K562 (cell line): Measurements from ENCODE around the gene NAV2. TPM values are rescaled to one million over a fixed set of nuclear protein-coding genes. Genes with fewer than 3 reads are reported as not detected.

Source experiments
- ATAC-seq: fragments of 200-7000 bp; cut with Tn5 transposase; 3 replicates; pipeline ENCODE4 v1.9.1; 2020; ENCODE audit warnings: moderate library complexity
- BruUV-seq: library from RNA; stranded (reverse); fragments of 400-500 nt; replicated peaks from 2 replicates; lab custom pipeline; 2021; lab: Mats Ljungman, UMichigan
- CTCF ChIA-PET: fragments of 300-600 bp; formaldehyde crosslinking; extraction: SDS; loops from one replicate; lab custom pipeline; 2021; ENCODE audit warnings: low intra/inter-chr PET ratio; lab: Yijun Ruan, JAX
- POLR2A ChIA-PET: fragments of 300-600, 350-650 bp; sonication (Branson Sonifier 250); formaldehyde crosslinking; extraction: SDS; loops from one replicate; lab custom pipeline; 2021; ENCODE audit warnings: antibody characterized with exemption, inconsistent platforms; lab: Yijun Ruan, JAX
- DNase-seq, 4 experiments: peaks; one replicate each; pipeline versions ENCODE4 v3.0.0 to v3.0.0-alpha.2; 2011 to 2018; ENCODE audit warnings: low spot score in 3 of 4, mixed read lengths in 3 of 4; ENCODE audit errors: extremely low read depth in 1 of 4
- FAIRE-seq: peaks from 2 replicates; lab custom pipeline; 2011; peaks lifted over from hg19 to GRCh38; lab: Jason Lieb, UNC
- H2AFZ ChIP-seq: 2 replicates; pipeline ENCODE4 v1.6.0; 2011; ENCODE audit warnings: low read depth, low read length, control low read depth, inconsistent platforms
- H3K27ac ChIP-seq: fragments of 200-600 bp; 3 replicates; pipeline ENCODE4 v1.8.0; 2011; ENCODE audit warnings: low read depth, mild to moderate bottlenecking, control low read depth, inconsistent platforms, low read length, moderate library complexity, mixed read lengths; ENCODE audit errors: extremely low read depth
- H3K27me3 ChIP-seq, 2 experiments: fragments of 300-600 bp in 1 of 2; 2 replicates in 1 of 2; 3 replicates in 1 of 2; pipeline versions ENCODE4 v1.6.0 to v1.8.0; 2011; ENCODE audit warnings: inconsistent platforms in 2 of 2, low read length in 2 of 2, mild to moderate bottlenecking in 1 of 2, mixed read lengths in 1 of 2, moderate library complexity in 1 of 2; ENCODE audit not compliant: control insufficient read depth in 2 of 2, insufficient read depth in 2 of 2
- H3K36me3 ChIP-seq: fragments of 300-600 bp; 3 replicates; pipeline ENCODE4 v1.8.0; 2011; ENCODE audit warnings: mild to moderate bottlenecking, low read length, inconsistent platforms; ENCODE audit not compliant: control insufficient read depth, insufficient read depth
- H3K4me1 ChIP-seq, 2 experiments: fragments of 200-600 bp in 1 of 2; replicated peaks in 1 of 2; 2 replicates in 1 of 2; 3 replicates in 1 of 2; pipeline versions ENCODE4 v1.5.1 to v1.8.0; 2011; ENCODE audit warnings: inconsistent platforms in 2 of 2, low read length in 2 of 2, mild to moderate bottlenecking in 1 of 2, mixed read lengths in 1 of 2, moderate library complexity in 1 of 2; ENCODE audit not compliant: control insufficient read depth in 2 of 2, insufficient read depth in 2 of 2
- H3K4me2 ChIP-seq: 2 replicates; pipeline ENCODE4 v1.6.1; 2011; ENCODE audit warnings: low read length, control low read depth, inconsistent platforms, mixed read lengths; ENCODE audit not compliant: insufficient read depth
- H3K4me3 ChIP-seq: fragments of 200-600 bp; sonication (generic), shearing (Covaris generic); 2 replicates; pipeline ENCODE4 v1.5.1; 2016; ENCODE audit warnings: control low read depth, inconsistent platforms
- H3K79me2 ChIP-seq: fragments of 200-600 bp; 3 replicates; pipeline ENCODE4 v1.8.0; 2011; ENCODE audit warnings: low read length, inconsistent platforms; ENCODE audit not compliant: control insufficient read depth, insufficient read depth
- H3K9ac ChIP-seq, 2 experiments: 2 replicates each; pipeline versions ENCODE4 v1.6.0 to v1.6.1; 2011; ENCODE audit warnings: low read depth in 2 of 2, low read length in 2 of 2, control low read depth in 1 of 2, inconsistent platforms in 1 of 2, mild to moderate bottlenecking in 1 of 2, mixed read lengths in 1 of 2; ENCODE audit not compliant: insufficient read depth in 1 of 2
- H3K9me1 ChIP-seq: one replicate; pipeline ENCODE4 v1.6.0; 2011; ENCODE audit warnings: inconsistent platforms, mild to moderate bottlenecking, low read length, moderate library complexity; ENCODE audit not compliant: control insufficient read depth, insufficient read depth
- H3K9me3 ChIP-seq: replicated peaks from 2 replicates; pipeline ENCODE4 v1.5.1; 2011; ENCODE audit warnings: low read depth, low read length, inconsistent platforms; ENCODE audit not compliant: control insufficient read depth, insufficient read depth
- H4K20me1 ChIP-seq: replicated peaks from 2 replicates; pipeline ENCODE4 v1.6.1; 2011; ENCODE audit warnings: low read length, inconsistent platforms, mixed read lengths; ENCODE audit not compliant: control insufficient read depth, insufficient read depth
- ETV5 ChIP-seq: sonication (generic); formaldehyde crosslinking; IDR thresholded peaks from 2 replicates; pipeline ENCODE4 v1.4.0; 2020; ENCODE audit warnings: low read depth, mild to moderate bottlenecking, missing genetic modification reagents
- HNRNPK ChIP-seq: fragments of 200-400 bp; formaldehyde crosslinking; IDR thresholded peaks from one replicate; pipeline ENCODE4 v1.6.1; 2018; ENCODE audit warnings: mild to moderate bottlenecking, low read depth, low read length; ENCODE audit not compliant: poor library complexity, severe bottlenecking
- MECOM ChIP-seq: fragments of 250-450 bp; sonication (Bioruptor Pico); IDR thresholded peaks from 2 replicates; pipeline ENCODE4 v1.8.0; 2022; ENCODE audit warnings: inconsistent platforms
- NCOR1 ChIP-seq: fragments of 450-650 bp; IDR thresholded peaks from 2 replicates; pipeline ENCODE4 v1.6.1; 2016; ENCODE audit warnings: mild to moderate bottlenecking, moderate library complexity
- SMAD1 ChIP-seq: fragments of 150-350 bp; IDR thresholded peaks from 2 replicates; pipeline ENCODE4 v1.6.1; 2014; ENCODE audit warnings: low read length, low read depth; ENCODE audit not compliant: partially characterized antibody
- STAG1 ChIP-seq: sonication (generic); formaldehyde crosslinking; IDR thresholded peaks from 2 replicates; pipeline ENCODE4 v1.5.0; 2020; ENCODE audit warnings: missing genetic modification reagents, borderline replicate concordance
- TAL1 ChIP-seq: fragments of 450-650 bp; IDR thresholded peaks from 2 replicates; pipeline ENCODE4 v1.6.1; 2016; ENCODE audit warnings: mild to moderate bottlenecking
- ZNF408 ChIP-seq: fragments of 250-450 bp; sonication (Bioruptor Pico); IDR thresholded peaks from 2 replicates; pipeline ENCODE4 v1.4.0; 2020; ENCODE audit warnings: low read depth, mild to moderate bottlenecking, moderate library complexity
- ZNF445 ChIP-seq: fragments of 250-450 bp; sonication (Bioruptor Pico); IDR thresholded peaks from 2 replicates; pipeline ENCODE4 v1.4.0; 2020; ENCODE audit warnings: low read depth, mild to moderate bottlenecking, moderate library complexity
- ZNF668 ChIP-seq: fragments of 250-450 bp; sonication (Bioruptor Pico); IDR thresholded peaks from 2 replicates; pipeline ENCODE4 v1.8.0; 2022; ENCODE audit warnings: mild to moderate bottlenecking, inconsistent platforms
- WGBS: fragments of 100-300 bp; shearing (Covaris generic); methylation state at CpG from one replicate; pipeline ENCODE4 v1.1.6; 2016; ENCODE audit warnings: low coverage, mixed read lengths; ENCODE audit not compliant: insufficient coverage; ENCODE audit errors: missing lambda C conversion rate; 5-methylcytosine and 5-hydroxymethylcytosine counted together
- in situ Hi-C: fragments of 300-500 bp; cut with MboI; formaldehyde crosslinking; loops from 4 replicates; pipeline ENCODE4 v1.15.0; 2018; ENCODE audit warnings: inconsistent platforms, mixed read lengths
- intact Hi-C: fragments of 100-400 bp; cut with micrococcal nuclease; formaldehyde crosslinking; loops from 2 replicates; pipeline ENCODE4 v1.14.2; 2022
- polyA plus RNA-seq, 8 experiments: library from polyadenylated mRNA; depleted of rRNA in 4 of 8; stranded (reverse) in 5 of 8; unstranded in 3 of 8; fragments of >200 nt; fragmentation: Nextera tagmentation in 2 of 8; fragmentation: Illumina TruSeq in 1 of 8; extraction: Ambion mirVana in 2 of 8; extraction: Trizol in 1 of 8; gene quantifications; 2 replicates each; pipeline versions ENCODE4 v1.2.1 to v1.2.3, GENCODE V29; 2011 to 2014; ENCODE audit warnings: inconsistent platforms in 1 of 8, missing spikeins in 1 of 8
- total RNA-seq, 7 experiments: library from RNA; depleted of rRNA in 6 of 7; stranded (reverse); fragments of >200 nt in 6 of 7; fragmentation: Illumina TruSeq in 2 of 7; extraction: Trizol in 2 of 7; gene quantifications; 2 replicates each; pipeline versions ENCODE4 v1.2.1 to v1.2.3, GENCODE V29; 2011 to 2021; ENCODE audit warnings: low replicate concordance in 1 of 7
- TF ChIP-seq, protein P1 (sequence below): fragments of 250-450 bp; sonication (Bioruptor Pico); IDR thresholded peaks from 2 replicates; pipeline ENCODE4 v1.5.0; 2021; ENCODE audit warnings: mild to moderate bottlenecking, moderate library complexity
- TF ChIP-seq, protein P2 (sequence below): fragments of 450-650 bp; formaldehyde crosslinking; IDR thresholded peaks from 2 replicates; pipeline ENCODE4 v1.4.0; 2020; ENCODE audit warnings: mild to moderate bottlenecking, mixed read lengths
- TF ChIP-seq, protein P3 (sequence below): sonication (generic); formaldehyde crosslinking; IDR thresholded peaks from 2 replicates; pipeline ENCODE4 v1.8.0; 2022; ENCODE audit warnings: mild to moderate bottlenecking, low read depth, missing genetic modification reagents
- TF ChIP-seq, protein P4 (sequence below): fragments of 450-650 bp; IDR thresholded peaks from 2 replicates; pipeline ENCODE4 v1.6.1; 2016; ENCODE audit warnings: missing biosample characterization, missing genetic modification characterization

NAV2 gene
- total and polyA plus RNA-seq, 9 of the 15 experiments (the other 6 are each of a cell fraction or from before 2014, with no cell fraction given), result 0.03 to 0.35 (median 0.05) TPM

DNA sequence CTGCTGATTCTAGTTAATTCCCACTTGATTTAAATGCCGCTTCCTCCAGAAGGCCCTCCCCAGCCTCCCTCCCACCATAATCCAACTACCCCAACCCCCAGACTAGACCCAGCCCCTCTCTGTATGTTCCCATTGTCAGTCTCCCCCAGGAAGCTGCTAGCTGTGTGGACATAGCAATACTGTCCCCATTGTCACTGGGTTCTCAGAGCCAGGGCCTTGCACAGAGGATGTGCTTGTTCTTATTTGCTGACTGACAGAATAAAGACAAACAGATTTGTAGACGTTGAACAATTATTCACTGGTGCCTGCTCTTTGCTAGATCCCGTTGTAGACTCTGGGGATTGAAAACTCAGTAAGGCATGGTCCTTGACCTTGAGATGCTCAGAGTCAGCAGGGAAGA lies 45.7 kb upstream of the NAV2 start:
- no TSS peak for BruUV-seq
- CTCF ChIA-PET, result no interaction called here
- FAIRE-seq (no peak), ATAC-seq (no peak), DNase-seq (no peak)
- intact Hi-C loops (no loop called here), in situ Hi-C loops (no loop called here)
- POLR2A ChIA-PET, result interaction anchor here (0.8 kb wide), 1 partner anchor 9 kb away, joined by 3 read pairs; no protein-coding TSS in a partner anchor
- no peak overlapping the region for H3K9ac ChIP-seq
- H2AFZ ChIP-seq, result no peak overlapping the region
- H3K36me3 ChIP-seq, result no peaks in the 10 kb centered on the region
- peaks cover 3 to 9% of the 10 kb centered on the region in 2 experiments; a peak in 3 of 5 replicates for H3K27me3 ChIP-seq
- H3K27ac ChIP-seq, result no peak overlapping the region
- no peaks in the 10 kb centered on the region for H3K4me1 ChIP-seq
- H3K4me3 ChIP-seq, result no peak overlapping the region
- H3K9me3 ChIP-seq, result no peaks in the 10 kb centered on the region
- WGBS, result 0% methylated on average over 3 of the region's 3 CpGs
- no peaks in the 10 kb centered on the region for H3K79me2 ChIP-seq
- H3K4me2 ChIP-seq, result no peak overlapping the region
- no peaks in the 10 kb centered on the region for H4K20me1 ChIP-seq
- no peaks in the 10 kb centered on the region for H3K9me1 ChIP-seq
- TF ChIP-seq ZNF408 (no peak), ZNF445 (no peak), SMAD1 (no peak), STAG1 (no peak), ZNF668 (CRISPR knock-in tag) (no peak), NCOR1 (no peak), MECOM (no peak), HNRNPK (no peak), ETV5 (CRISPR knock-in tag) (no peak), TAL1 (no peak)
- TF ChIP-seq, protein P1, sequence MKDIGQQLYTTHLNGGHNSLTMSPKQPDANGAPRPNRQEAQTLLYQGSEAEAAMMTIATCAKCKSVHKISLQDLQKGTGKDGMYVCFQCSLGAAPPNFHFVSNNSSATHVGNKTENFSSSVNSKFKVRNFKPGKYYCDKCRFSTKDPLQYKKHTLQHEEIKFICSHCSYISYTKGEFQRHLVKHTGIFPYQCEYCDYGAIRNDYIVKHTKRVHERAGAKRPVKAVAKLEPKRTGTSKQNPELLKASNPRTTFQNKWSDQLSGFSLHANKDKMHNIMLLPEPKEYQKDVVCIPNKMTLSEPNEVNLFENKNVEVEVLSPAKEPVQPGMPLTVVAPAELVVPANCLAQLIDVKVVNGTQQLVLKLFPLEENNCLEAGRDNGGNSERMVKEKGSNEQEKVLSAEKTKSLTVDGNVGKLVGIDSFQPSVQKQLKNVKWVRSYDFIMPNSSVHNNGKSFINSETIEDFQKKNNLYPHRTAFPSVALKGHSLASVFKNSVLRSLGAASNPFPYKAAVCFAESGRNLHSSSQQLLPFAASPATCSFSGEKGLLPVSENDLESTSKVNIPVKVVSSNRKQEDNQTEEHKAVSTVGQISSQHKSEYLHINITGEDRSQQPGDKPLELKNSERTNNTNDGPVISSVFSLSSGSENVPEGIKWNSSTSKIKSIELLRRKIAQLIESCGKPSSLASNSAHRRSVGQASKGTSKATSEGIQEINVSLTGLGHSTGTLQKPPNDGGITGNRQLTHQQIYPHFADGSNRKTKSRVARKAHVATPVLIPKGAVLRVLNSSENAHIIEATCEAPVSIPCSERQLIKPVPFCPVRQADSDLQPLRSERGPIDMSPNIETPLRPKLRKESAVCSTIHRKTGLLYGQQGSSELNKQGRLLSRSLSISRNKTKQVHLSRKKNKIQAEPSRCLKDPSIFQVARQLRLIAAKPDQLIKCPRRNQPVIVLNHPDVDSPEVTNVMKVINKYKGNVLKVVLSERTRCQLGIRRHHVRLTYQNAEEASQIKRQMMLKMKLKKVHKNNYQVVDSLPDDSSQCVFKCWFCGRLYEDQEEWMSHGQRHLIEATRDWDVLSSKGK (CRISPR knock-in tag), result no peak
- TF ChIP-seq, protein P2, sequence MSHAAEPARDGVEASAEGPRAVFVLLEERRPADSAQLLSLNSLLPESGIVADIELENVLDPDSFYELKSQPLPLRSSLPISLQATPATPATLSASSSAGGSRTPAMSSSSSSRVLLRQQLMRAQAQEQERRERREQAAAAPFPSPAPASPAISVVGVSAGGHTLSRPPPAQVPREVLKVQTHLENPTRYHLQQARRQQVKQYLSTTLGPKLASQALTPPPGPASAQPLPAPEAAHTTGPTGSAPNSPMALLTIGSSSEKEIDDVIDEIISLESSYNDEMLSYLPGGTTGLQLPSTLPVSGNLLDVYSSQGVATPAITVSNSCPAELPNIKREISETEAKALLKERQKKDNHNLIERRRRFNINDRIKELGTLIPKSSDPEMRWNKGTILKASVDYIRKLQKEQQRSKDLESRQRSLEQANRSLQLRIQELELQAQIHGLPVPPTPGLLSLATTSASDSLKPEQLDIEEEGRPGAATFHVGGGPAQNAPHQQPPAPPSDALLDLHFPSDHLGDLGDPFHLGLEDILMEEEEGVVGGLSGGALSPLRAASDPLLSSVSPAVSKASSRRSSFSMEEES (CRISPR knock-in tag), result no peak
- TF ChIP-seq, protein P3, sequence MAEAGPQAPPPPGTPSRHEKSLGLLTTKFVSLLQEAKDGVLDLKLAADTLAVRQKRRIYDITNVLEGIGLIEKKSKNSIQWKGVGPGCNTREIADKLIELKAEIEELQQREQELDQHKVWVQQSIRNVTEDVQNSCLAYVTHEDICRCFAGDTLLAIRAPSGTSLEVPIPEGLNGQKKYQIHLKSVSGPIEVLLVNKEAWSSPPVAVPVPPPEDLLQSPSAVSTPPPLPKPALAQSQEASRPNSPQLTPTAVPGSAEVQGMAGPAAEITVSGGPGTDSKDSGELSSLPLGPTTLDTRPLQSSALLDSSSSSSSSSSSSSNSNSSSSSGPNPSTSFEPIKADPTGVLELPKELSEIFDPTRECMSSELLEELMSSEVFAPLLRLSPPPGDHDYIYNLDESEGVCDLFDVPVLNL, result no peak
- TF ChIP-seq, protein P4, sequence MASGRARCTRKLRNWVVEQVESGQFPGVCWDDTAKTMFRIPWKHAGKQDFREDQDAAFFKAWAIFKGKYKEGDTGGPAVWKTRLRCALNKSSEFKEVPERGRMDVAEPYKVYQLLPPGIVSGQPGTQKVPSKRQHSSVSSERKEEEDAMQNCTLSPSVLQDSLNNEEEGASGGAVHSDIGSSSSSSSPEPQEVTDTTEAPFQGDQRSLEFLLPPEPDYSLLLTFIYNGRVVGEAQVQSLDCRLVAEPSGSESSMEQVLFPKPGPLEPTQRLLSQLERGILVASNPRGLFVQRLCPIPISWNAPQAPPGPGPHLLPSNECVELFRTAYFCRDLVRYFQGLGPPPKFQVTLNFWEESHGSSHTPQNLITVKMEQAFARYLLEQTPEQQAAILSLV (tag), result no peak
